Measurements from ENCODE around the gene WDSUB1.

The WDSUB1 gene

GRCh38 chr2:159204381-159205144, 81.9 kb downstream of the WDSUB1 start:
- DNase-seq (ENCODE audit: extremely low read depth, low read depth): no peak
- H3K4me3 ChIP-seq (replicated peaks; ENCODE audit: low read depth, low read length): no peak overlapping the region
- no peak for TF ChIP-seq CTCF (IDR thresholded peaks at IDR 0.05; ENCODE audit: low read depth, low read length, missing control alignments)

- TF ChIP-seq CTCF (IDR thresholded peaks at IDR 0.05; ENCODE audit: low read depth, low read length, missing control alignments): no peak
- H3K4me3 ChIP-seq (replicated peaks; ENCODE audit: low read depth, low read length): no peak overlapping the region
- DNase-seq (ENCODE audit: extremely low read depth, low read depth): peak; percentile 84
Measured at GRCh38 chr2:159202568-159203071, 83.9 kb downstream of the WDSUB1 start.

- TF ChIP-seq CTCF (IDR thresholded peaks at IDR 0.05; ENCODE audit: low read depth, low read length, missing control alignments): no peak
- H3K4me3 ChIP-seq (replicated peaks; ENCODE audit: low read depth, low read length): no peak overlapping the region
- DNase-seq (ENCODE audit: extremely low read depth, low read depth): no peak
Measured at GRCh38 chr2:159201360-159202063, 85.0 kb downstream of the WDSUB1 start.

GRCh38 chr2:159200498-159200897, 86.0 kb downstream of the WDSUB1 start:
- no peak for TF ChIP-seq CTCF (IDR thresholded peaks at IDR 0.05; ENCODE audit: low read depth, low read length, missing control alignments)
- no peak overlapping the region for H3K4me3 ChIP-seq (replicated peaks; ENCODE audit: low read depth, low read length)
- no peak for DNase-seq (ENCODE audit: extremely low read depth, low read depth)

- no peak for DNase-seq (ENCODE audit: extremely low read depth, low read depth)
- H3K4me3 ChIP-seq (replicated peaks; ENCODE audit: low read depth, low read length): no peak overlapping the region
- no peak for TF ChIP-seq CTCF (IDR thresholded peaks at IDR 0.05; ENCODE audit: low read depth, low read length, missing control alignments)
Measured at GRCh38 chr2:159199761-159200465, 86.6 kb downstream of the WDSUB1 start.

- DNase-seq (ENCODE audit: extremely low read depth, low read depth): no peak
- TF ChIP-seq CTCF (IDR thresholded peaks at IDR 0.05; ENCODE audit: low read depth, low read length, missing control alignments): no peak
- no peak overlapping the region for H3K4me3 ChIP-seq (replicated peaks; ENCODE audit: low read depth, low read length)
Measured at GRCh38 chr2:159199236-159199635, 87.3 kb downstream of the WDSUB1 start.
